C4-2B (cell line): Measurements from ENCODE around the gene IL17RB.

ENCODE experiments used
- H3K27ac ChIP-seq: fragments of 450-650 bp; 2 replicates; pipeline ENCODE4 v1.5.1; 2017
- ZFX ChIP-seq: fragments of 450-650 bp; IDR thresholded peaks from 2 replicates; pipeline ENCODE4 v1.6.1; 2017
- TF ChIP-seq, protein P1 (sequence below): fragments of 450-650 bp; conservative IDR thresholded peaks from 2 replicates; pipeline ENCODE4 v1.5.1; 2017; ENCODE audit warnings: mild to moderate bottlenecking

Gene IL17RB

DNA sequence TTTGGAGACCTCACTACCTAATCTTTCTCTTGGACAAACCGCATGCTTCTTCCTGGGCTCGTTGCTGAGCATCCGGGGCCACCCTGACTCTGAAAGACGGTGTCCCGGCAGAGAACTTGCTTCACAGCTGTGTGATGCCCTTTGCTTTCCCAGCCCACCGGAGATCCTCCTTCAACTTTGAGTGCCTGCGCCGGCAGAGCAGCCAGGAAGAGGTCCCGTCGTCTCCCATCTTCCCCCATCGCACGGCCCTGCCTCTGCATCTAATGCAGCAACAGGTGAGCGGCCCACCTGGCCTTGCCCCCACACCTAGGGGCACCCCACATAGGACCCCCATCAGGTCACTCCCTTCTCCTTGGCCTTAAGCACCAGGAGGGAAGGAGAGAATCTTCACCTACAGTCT, 37.9 kb upstream of the IL17RB start:
- no peak for TF ChIP-seq ZFX
- TF ChIP-seq, protein P1, sequence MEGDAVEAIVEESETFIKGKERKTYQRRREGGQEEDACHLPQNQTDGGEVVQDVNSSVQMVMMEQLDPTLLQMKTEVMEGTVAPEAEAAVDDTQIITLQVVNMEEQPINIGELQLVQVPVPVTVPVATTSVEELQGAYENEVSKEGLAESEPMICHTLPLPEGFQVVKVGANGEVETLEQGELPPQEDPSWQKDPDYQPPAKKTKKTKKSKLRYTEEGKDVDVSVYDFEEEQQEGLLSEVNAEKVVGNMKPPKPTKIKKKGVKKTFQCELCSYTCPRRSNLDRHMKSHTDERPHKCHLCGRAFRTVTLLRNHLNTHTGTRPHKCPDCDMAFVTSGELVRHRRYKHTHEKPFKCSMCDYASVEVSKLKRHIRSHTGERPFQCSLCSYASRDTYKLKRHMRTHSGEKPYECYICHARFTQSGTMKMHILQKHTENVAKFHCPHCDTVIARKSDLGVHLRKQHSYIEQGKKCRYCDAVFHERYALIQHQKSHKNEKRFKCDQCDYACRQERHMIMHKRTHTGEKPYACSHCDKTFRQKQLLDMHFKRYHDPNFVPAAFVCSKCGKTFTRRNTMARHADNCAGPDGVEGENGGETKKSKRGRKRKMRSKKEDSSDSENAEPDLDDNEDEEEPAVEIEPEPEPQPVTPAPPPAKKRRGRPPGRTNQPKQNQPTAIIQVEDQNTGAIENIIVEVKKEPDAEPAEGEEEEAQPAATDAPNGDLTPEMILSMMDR, result no peak
- no peak overlapping the region for H3K27ac ChIP-seq

DNA sequence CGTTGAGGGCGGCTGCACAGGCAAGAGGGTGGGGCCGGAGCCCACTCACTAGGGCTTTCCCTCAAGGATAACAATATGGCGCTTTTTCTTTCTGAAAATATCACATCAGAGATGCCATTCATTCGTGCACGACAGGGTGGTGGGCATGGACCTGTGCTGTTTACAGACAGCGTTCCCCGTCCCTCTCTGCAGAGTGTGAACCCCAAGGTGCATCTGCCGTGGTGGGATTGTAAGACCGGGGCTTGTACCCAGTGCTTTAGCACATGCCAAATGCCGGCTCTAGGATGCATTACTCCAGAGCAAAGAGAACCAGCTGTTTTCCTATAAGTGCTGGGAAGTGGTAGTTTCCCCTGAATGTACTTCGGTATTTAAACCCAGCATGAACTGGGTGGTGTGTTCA, 37.1 kb upstream of the IL17RB start:
- TF ChIP-seq, protein P1, result no peak
- TF ChIP-seq ZFX, result no peak
- no peak overlapping the region for H3K27ac ChIP-seq

DNA sequence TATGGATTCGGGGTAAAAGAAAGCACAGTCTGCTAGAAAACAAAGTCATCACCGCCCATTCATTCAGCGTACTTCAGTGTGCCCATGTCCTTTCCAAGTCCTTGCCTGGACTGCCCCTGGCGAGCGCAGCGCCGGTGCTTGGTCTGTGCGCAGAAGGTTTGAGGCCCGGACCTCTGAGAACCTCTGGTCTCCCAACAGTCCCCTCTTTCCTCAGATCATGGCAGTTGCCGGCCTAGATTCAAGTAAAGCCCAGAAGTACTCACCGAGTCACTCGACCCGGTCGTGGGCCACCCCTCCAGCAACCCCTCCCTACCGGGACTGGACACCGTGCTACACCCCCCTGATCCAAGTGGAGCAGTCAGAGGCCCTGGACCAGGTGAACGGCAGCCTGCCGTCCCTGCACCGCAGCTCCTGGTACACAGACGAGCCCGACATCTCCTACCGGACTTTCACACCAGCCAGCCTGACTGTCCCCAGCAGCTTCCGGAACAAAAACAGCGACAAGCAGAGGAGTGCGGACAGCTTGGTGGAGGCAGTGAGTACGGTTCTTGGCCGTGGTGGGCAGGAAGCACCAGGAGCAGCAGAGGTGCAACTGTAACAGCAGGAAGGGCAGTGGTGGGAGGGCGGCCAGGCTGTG, 36.5 kb upstream of the IL17RB start:
- TF ChIP-seq, protein P1, result no peak
- TF ChIP-seq ZFX, result no peak
- H3K27ac ChIP-seq, result no peak overlapping the region

DNA sequence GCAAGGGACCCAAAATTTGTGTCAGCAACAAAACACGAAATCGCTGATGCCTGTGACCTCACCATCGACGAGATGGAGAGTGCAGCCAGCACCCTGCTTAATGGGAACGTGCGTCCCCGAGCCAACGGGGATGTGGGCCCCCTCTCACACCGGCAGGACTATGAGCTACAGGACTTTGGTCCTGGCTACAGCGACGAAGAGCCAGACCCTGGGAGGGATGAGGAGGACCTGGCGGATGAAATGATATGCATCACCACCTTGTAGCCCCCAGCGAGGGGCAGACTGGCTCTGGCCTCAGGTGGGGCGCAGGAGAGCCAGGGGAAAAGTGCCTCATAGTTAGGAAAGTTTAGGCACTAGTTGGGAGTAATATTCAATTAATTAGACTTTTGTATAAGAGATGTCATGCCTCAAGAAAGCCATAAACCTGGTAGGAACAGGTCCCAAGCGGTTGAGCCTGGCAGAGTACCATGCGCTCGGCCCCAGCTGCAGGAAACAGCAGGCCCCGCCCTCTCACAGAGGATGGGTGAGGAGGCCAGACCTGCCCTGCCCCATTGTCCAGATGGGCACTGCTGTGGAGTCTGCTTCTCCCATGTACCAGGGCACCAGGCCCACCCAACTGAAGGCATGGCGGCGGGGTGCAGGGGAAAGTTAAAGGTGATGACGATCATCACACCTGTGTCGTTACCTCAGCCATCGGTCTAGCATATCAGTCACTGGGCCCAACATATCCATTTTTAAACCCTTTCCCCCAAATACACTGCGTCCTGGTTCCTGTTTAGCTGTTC, 35.0 kb upstream of the IL17RB start:
- H3K27ac ChIP-seq, result no peak overlapping the region
- TF ChIP-seq, protein P1, result no peak
- TF ChIP-seq ZFX, result no peak

DNA sequence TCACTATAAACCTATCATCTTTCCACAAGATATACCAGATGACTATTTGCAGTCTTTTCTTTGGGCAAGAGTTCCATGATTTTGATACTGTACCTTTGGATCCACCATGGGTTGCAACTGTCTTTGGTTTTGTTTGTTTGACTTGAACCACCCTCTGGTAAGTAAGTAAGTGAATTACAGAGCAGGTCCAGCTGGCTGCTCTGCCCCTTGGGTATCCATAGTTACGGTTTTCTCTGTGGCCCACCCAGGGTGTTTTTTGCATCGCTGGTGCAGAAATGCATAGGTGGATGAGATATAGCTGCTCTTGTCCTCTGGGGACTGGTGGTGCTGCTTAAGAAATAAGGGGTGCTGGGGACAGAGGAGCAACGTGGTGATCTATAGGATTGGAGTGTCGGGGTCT, 33.9 kb upstream of the IL17RB start:
- no peak overlapping the region for H3K27ac ChIP-seq
- TF ChIP-seq, protein P1, result no peak; the same call in 1 of the 2 replicates
- TF ChIP-seq ZFX, result no peak

DNA sequence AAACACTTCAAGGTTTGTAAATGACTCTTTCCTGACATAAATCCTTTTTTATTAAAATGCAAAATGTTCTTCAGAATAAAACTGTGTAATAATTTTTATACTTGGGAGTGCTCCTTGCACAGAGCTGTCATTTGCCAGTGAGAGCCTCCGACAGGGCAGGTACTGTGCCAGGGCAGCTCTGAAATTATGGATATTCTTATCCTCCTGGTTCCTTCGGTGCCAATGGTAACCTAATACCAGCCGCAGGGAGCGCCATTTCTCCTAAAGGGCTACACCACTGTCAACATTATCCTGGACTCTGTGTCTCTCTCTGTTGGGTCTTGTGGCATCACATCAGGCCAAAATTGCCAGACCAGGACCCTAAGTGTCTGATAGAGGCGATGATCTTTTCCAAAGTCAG, 33.1 kb upstream of the IL17RB start:
- H3K27ac ChIP-seq, result no peak overlapping the region
- TF ChIP-seq, protein P1, result no peak

DNA sequence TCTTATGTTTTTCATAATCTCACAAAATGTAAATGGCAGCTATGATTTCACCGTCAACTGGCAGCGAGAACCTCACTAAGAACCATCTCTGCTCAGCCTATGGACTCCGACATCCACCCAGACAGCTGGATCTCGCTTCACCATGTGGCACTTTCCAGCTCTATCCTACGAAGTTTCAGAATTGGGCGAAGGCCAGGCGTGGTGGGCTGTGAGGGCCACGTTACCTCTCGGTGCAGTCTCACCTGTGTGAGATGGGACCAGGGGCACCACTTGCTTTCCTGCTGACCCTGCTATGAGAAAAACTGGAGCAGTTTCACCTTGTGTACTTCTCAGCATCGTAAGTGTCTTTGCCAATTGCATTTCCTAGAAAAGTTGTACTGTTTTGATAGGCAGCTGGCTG, 32.5 kb upstream of the IL17RB start:
- no peak for TF ChIP-seq ZFX
- TF ChIP-seq, protein P1, result no peak
- no peak overlapping the region for H3K27ac ChIP-seq
